ENCODE results near the gene CENPX.
"Not testable (repeated sequence)": the region's sequence is repeated elsewhere in the genome, so short reads cannot be mapped to it uniquely, and the experiment has no call there.

The CENPX gene

DNA sequence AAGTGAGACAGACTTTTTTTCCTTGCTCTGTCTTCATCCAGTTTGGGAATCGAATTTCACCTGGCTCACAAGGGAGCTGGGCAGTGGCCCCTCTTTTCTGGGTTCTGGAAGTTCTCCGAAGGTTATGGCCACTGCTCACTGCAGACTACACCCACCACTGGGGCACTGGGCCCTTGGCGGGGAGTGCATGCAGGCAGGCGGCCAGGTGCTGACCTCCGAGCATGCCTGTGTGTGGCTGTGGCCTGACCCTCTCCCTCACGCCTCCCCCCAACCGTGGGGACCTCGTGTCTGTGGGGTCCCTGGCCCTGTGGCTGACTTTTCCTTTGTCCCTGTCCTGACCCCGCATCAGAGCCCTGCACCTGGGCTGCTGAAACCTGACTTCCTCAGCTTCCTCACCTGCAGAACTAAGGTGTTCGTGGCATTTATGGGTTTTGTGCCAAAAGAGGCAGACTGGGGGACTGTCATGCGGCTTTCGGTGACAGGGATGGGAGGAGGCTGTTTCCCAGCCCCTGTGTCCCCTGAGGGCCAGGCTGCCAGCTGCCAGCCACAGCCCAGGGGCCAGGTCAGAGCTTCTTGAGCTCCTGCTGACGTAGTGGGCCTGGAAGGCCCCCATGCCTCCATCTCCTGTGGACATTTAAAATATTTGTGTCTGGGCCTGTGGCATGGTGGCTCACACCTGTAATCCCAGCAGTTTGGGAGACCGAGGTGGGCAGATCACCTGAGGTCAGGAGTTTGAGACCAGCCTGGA is 23.8 kb downstream of the CENPX start:
- DNase-seq (ENCODE audit: low read depth, low spot score), result no peak

DNA sequence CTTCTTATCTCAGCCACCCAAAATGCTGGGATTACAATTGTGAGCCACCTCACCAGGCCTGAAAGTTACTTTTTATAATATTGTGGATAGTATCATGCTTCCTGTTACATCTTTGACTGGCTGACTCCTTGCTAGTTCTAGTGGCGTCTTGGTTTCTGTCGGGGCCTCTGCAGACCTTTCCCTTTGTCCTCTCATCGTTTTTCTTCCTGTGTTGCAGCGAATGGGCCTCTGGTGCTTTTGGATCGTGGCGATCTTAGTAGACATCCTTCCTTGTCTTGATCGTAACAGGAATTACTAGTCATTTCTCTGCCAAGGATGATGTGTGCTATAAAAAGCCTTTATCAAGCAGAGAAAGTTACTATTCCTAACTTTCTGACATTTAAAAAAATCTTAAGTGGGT is 24.5 kb downstream of the CENPX start:
- DNase-seq (ENCODE audit: low read depth, low spot score), result no peak

GRCh38 chr17:81996757-81997441 is 25.8 kb downstream of the CENPX start:
- DNase-seq (ENCODE audit: low read depth, low spot score), result no peak

- no peak for DNase-seq (ENCODE audit: low read depth, low spot score)
Observed at GRCh38 chr17:81996232-81996756, 26.4 kb downstream of the CENPX start.

GRCh38 chr17:81995463-81996231 is 27.0 kb downstream of the CENPX start:
- no peak for DNase-seq (ENCODE audit: low read depth, low spot score)

DNA sequence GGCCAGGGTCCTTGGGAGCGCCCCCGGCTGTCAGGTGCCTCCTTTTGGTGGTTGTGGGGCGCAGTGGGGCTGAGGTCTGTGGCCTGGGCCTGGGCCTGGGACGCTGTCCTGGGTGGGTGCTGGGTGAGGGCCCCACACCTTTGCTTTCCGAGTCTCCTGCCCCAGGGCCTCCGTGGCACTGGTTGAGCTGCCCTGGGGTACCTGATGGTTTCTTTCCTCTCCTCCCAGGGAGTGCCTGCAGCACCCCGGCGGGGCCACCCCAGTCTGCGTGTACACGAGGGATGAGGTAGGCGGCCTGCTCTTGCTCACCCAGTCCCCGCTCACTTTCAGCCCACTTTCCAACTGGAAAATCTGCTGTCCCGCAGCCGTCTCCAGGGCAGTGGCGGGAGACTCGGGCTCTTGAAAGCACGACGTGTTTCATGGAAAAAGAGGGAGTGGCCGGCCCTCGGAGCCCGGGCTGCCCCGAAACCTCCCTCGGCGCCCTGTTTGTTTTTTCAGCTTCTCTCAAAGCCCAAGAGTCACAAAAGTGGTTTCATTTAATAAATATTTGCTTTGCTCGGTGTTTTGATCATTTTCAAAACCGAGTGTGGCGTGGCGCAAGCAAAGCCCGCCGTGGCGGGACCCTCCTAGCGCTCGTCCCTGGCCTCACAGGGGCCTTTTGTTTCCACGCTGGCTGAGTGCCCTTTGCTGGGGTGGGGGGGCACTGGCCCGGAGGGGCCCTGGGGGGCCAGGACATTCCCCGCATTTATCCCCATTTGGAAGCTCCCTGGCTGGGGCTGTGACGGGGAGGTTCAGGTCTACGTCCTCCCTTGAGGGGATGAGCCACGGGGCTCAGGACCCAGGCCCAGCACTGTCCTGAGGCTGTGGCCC is 27.9 kb downstream of the CENPX start:
- DNase-seq (ENCODE audit: low read depth, low spot score), result peak; percentile 53

DNA sequence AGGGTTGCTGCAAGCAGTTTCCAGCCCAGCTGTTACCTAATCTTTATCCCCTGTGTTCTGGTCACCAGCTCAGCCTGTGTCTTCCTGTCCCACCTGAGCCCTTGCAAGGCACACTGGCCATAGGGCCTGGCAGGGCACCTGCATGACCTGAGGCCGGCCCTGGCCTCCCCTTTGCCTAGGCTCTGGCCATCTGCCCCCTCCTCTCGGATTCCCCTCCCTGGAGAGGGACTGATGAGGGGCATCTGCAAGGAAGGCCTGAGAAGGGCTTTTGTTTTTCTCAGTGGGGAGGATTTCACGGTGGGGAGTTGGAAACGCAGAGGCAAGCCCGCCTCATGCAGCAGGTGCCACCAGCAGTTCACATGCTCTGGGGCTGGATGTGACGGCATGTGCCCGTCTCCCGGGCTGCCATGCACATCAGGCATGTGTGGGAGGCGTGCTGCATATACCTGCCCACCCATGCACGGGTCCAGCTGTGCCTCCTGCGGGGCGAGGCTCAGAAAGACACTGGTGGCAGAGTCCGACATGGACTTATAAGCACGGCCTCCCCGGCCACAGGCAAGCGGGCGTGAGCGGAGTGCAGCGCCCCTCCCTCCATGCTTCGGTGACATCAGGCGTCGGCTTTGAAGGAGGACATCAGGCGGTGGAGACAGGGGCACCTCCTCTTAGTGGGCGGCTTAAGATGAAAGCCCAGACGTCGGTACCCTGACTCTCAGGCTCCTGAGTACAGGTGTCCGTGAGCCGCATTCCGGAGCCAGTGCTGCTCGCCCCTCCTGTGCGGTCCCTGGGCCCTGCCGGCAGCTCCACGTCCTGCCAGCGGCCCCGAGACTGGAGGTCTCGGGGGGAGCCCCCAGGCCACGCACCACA is 28.7 kb downstream of the CENPX start:
- DNase-seq (ENCODE audit: low read depth, low spot score), result no peak

- no peak for DNase-seq (ENCODE audit: low read depth, low spot score)
Observed at GRCh38 chr17:81992306-81993102, 30.2 kb downstream of the CENPX start.

DNA sequence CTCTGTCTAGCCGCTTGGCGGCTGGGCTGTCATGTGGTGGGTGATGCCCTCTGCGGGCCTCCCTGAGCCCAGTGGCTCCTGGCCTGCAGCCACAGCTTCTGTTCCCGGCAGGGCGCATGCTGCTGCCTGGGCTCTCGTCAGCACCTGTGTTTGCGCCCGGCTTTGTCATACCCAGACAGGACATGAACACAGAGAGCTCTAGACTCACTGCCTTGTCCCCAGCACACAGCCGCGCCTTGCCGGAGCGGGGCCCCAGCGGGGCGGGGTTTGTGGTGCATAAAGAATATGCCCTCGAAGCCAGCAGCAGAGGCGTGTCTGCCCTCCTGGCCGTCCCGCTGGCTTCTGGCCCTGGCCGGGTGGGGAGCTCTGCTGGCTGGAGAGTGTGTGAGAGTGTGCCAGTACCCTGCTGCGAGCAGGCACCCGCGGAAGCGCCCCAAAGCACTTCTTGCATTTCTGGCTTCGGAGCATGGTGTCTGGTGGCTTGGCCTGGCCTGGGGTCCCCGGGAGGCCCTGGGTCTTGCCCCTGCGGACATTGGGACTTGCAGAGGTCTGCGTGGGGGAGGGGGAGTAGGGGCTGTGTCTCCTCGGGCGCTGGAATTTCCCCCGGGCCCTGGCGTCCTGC is 30.9 kb downstream of the CENPX start:
- DNase-seq (ENCODE audit: low read depth, low spot score), result peak; percentile 85

GRCh38 chr17:81990836-81991683 is 31.6 kb downstream of the CENPX start:
- no peak for DNase-seq (ENCODE audit: low read depth, low spot score)

GRCh38 chr17:81987161-81987770 is 35.4 kb downstream of the CENPX start:
- DNase-seq (ENCODE audit: low read depth, low spot score), result no peak

GRCh38 chr17:81986606-81987005 is 36.1 kb downstream of the CENPX start:
- DNase-seq (ENCODE audit: low read depth, low spot score), result no peak

- no peak for DNase-seq (ENCODE audit: low read depth, low spot score)
Observed at GRCh38 chr17:81984773-81985410, 37.8 kb downstream of the CENPX start.

GRCh38 chr17:81983639-81984373 is 38.9 kb downstream of the CENPX start:
- DNase-seq (ENCODE audit: low read depth, low spot score), result no peak

- DNase-seq (ENCODE audit: low read depth, low spot score), result no peak
Observed at GRCh38 chr17:81983011-81983638, 39.6 kb downstream of the CENPX start.

GRCh38 chr17:81981511-81981910 is 41.2 kb downstream of the CENPX start:
- not testable (repeated sequence) for DNase-seq (ENCODE audit: low read depth, low spot score)

All from astrocyte of the hippocampus (primary cell).